Measurements from ENCODE around the gene M6PR.
A peak's percentile ranks its signal among the peaks of the same experiment; 100 is the strongest.
"Not testable (repeated sequence)": the region's sequence is repeated elsewhere in the genome, so short reads cannot be mapped to it uniquely, and the experiment has no call there.

Gene M6PR

DNA sequence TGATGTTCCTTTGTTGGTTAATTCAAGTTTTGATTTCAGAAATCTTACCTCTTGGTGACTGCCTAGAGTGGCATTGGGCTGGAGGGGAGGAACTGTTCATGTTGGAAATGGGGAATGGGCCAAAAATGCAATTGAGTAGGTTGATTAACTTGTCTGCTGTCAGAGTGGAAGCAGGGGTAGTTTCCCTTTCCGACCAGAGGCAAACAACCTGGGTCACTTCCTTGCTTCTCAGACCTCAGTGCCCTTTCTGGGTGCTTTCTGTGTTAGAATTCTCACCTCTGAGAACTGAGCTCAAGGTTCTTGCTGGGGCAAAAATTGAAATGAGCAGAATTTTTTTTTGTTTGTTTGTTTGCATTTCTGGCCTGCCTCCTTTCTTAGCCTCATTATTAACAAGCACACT lies 2.3 kb upstream of the M6PR start:
- H3K4me3 ChIP-seq (ENCODE audit: low read depth, low read length): no peak overlapping the region

DNA sequence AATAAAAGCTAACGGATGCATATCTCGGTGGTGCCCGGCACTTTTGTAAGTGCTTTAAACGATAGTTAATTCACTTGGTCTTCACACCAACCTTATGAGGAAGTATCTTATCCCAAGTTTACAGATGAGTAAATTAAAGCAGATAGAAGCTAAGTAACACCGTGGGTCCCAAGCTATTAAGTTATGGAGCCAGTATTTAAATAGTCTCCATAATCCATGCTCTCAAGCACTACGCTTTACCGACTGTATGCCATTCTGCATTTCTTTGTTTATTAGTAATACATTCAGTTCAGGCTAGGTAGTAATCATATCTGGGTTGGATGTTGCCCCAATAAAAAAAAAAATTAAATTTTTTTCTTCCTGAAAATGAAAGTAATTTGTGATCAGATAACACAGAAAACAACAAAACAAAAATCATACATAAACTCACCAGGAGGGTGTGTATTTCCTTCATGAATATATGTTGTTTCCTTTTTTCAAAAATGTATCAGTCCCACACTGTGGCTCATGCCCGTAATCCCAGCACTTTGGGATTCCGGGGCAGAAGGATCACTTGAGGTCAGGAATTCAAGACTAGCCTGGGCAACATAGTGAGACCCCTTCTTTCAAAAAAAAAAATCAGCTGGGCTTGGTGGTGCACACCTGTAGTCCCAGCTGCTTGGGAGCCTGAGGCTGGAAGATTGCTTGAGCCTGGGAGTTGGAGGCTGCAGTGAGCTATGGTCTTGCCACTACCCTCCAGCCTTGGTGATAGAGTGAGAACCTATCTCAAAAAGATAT lies 1.4 kb upstream of the M6PR start:
- peak overlapping the region; percentile 81 for H3K4me3 ChIP-seq (ENCODE audit: low read depth, low read length)

GRCh38 chr12:8950221-8950527 lies 729 bp upstream of the M6PR start:
- H3K4me3 ChIP-seq (ENCODE audit: low read depth, low read length): peak overlapping the region; percentile 81

GRCh38 chr12:8948701-8949341 lies 624 bp downstream of the M6PR start:
- peak overlapping the region; percentile 81 for H3K4me3 ChIP-seq (ENCODE audit: low read depth, low read length)

DNA sequence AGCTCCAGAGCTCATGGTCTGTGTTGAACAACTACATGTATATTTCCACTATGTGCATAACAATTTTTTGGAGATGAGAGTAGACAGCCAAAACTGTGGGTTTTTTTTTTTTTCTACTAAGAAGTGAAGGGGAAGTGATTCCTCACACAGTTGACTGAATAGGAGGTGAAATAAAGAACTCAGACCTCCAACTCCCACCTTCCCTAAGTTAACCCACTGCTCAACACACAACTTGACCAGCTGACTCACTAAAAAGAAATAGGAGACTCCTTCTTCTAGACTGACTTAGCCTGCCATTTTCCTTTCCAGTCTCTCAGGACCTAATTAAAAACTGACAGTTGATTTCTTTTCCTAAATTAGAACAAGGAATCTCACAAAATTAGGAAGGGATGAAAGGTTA lies 1.7 kb downstream of the M6PR start:
- peak overlapping the region; percentile 81 for H3K4me3 ChIP-seq (ENCODE audit: low read depth, low read length)

DNA sequence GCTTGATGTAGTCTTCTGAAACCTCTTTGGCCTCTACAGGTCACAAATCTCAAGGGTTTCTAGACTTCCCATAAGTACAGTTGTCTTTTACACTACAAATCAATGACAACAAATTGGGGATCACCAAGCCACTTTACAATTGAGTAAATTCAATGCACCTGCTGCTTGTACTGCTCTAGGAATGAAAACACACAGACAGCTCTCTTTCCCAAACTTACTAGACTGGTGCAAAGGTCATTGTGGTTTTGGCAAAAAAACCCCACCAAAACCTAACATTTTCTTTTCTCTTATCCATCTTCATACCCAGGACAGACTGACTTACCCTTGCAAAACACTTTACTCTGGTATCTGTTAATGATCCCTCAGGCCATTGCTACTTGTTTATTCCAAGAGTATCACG lies 2.7 kb downstream of the M6PR start:
- no peak overlapping the region for H3K4me3 ChIP-seq (ENCODE audit: low read depth, low read length)

DNA sequence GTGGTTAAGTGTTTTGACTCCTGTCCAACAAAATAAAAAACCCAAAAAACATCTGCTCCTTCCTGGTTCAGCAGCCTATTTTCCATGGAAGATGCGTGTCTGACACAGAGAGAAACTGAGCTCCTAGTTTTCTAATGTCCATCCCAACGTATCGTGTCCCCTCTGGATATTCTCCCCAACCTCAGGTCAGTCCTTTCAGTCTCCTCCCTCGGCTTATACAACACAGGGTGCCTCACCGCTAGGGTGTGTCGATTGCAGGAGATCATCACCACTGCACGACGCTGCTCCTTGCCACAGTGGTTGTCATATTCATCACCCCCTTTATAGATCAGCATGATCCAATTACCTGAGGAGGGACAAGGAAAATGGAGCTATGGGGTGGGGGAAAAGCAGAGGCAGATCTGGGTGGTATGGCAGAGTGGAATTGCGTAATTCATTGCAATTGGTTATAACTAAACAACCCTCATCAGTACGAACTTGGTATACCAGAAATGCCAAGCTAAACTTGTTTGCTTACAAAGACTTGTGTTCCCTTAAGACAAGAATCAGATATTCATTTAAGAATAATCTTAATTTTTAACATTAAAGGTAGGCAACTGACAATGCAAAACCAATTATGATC lies 5.8 kb downstream of the M6PR start:
- no peak overlapping the region for H3K4me3 ChIP-seq (ENCODE audit: low read depth, low read length)

- H3K4me3 ChIP-seq (ENCODE audit: low read depth, low read length): no peak overlapping the region
Observed at GRCh38 chr12:8941691-8942478, 7.6 kb downstream of the M6PR start.

- H3K4me3 ChIP-seq (ENCODE audit: low read depth, low read length): not testable (repeated sequence)
Observed at GRCh38 chr12:8937842-8938442, 11.5 kb downstream of the M6PR start.

DNA sequence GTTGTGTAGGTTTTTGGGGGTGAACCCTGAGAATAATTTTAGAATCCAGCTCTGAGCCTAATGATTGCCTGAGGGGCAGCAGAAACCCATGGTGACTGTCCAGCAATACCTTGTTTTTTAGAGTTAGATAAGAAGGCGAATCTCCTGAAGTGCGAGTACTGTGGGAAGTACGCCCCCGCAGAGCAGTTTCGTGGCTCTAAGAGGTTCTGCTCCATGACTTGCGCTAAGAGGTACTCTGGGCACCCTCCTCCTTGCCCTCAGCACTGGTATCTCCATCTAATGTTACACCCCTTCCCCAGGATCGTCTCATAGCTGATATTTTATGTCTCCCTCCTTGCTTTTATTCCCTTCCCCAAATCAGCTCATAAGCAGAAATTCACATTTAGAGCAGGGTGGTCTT lies 12.7 kb downstream of the M6PR start:
- H3K4me3 ChIP-seq (ENCODE audit: low read depth, low read length): no peak overlapping the region

- not testable (repeated sequence) for H3K4me3 ChIP-seq (ENCODE audit: low read depth, low read length)
Observed at GRCh38 chr12:8934080-8934479, 15.4 kb downstream of the M6PR start.

DNA sequence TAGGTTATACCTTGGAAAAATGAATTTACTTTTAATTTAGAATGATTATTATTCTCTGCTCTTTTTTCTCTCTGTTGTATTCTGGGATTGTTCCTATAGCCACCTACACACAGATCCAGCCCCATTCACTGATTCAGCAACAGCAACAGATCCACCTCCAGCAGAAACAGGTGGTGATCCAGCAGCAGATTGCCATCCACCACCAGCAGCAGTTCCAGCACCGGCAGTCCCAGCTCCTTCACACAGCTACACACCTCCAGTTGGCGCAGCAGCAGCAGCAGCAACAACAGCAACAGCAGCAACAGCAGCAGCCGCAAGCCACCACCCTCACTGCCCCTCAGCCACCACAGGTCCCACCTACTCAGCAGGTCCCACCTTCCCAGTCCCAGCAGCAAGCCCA lies 17.0 kb downstream of the M6PR start:
- not testable (repeated sequence) for H3K4me3 ChIP-seq (ENCODE audit: low read depth, low read length)

- not testable (repeated sequence) for H3K4me3 ChIP-seq (ENCODE audit: low read depth, low read length)
Observed at GRCh38 chr12:8930655-8931323, 18.7 kb downstream of the M6PR start.

DNA sequence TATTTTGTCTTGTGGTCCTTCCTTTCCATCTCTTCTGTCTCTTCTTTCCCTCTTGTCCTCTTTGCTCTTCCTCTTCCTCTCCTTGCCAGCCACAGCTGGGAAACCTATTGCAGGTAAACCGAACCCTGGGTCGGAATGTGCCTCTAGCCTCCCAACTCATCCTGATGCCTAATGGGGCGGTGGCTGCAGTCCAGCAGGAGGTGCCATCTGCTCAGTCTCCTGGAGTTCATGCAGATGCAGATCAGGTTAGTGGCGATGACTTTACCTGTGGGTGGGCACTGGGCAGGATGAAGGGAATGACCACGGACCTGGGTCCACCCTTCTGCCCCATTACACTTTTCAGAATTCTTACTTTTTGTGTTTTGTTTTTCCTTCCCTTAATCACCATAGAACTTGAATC lies 26.9 kb downstream of the M6PR start:
- no peak overlapping the region for H3K4me3 ChIP-seq (ENCODE audit: low read depth, low read length)

DNA sequence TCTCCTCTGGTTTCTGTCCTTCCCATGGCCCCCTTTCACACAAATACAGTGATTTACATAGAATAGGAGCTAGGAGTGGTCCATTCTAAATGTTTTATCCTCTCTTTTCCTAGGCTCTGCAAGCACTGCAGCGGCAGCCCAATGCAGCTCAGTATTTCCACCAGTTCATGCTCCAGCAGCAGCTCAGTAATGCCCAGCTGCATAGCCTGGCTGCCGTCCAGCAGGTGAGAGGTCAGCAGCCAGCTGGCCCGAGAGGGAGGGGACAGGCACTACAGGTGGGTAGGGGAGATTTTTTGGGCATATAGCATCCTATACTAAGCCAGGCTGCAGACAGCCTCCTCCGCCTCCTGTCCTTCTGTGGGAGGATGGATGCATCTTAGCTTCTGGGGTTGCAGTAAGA lies 29.8 kb downstream of the M6PR start:
- H3K4me3 ChIP-seq (ENCODE audit: low read depth, low read length): not testable (repeated sequence)

- no peak overlapping the region for H3K4me3 ChIP-seq (ENCODE audit: low read depth, low read length)
Observed at GRCh38 chr12:8917751-8918150, 31.7 kb downstream of the M6PR start.

DNA sequence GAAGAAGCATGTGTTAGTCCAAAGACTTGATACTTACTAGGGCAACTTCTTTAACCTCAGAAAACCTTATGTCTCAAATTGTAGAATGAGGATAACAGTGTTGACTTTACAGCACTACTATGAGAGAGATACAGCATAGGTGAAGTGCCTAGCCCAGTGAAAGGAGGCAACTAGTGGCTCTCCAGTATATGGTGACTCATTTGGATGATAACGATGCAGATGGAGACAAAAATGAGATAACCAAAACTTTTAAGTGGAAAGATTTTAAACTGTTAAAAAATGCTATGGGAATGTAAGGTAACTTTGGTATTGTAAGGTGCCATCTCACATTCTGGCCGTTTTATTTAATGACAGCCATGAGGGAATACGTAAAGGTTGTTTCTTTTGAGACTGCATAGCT lies 32.4 kb downstream of the M6PR start:
- peak overlapping the region; percentile 93 for H3K4me3 ChIP-seq (ENCODE audit: low read depth, low read length)

DNA sequence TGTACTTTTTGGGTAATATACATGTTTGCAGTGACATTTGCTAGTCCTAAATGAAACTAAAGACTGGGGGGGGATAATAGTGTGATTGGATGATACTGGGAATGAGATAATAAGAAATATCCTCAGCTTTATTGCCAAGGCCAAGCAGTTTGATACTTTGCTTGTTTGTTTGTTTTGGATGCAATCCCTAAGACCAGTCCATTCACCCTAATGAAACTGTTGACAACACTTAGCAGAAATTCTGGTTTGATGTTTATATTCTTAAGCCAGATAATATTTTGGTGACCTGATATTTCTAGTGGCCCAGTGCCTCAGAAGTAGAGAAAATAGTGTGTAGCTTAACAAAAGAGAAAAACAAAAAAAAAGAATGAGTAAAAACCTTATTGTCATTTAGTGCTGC lies 33.3 kb downstream of the M6PR start:
- H3K4me3 ChIP-seq (ENCODE audit: low read depth, low read length): peak overlapping the region; percentile 93

DNA sequence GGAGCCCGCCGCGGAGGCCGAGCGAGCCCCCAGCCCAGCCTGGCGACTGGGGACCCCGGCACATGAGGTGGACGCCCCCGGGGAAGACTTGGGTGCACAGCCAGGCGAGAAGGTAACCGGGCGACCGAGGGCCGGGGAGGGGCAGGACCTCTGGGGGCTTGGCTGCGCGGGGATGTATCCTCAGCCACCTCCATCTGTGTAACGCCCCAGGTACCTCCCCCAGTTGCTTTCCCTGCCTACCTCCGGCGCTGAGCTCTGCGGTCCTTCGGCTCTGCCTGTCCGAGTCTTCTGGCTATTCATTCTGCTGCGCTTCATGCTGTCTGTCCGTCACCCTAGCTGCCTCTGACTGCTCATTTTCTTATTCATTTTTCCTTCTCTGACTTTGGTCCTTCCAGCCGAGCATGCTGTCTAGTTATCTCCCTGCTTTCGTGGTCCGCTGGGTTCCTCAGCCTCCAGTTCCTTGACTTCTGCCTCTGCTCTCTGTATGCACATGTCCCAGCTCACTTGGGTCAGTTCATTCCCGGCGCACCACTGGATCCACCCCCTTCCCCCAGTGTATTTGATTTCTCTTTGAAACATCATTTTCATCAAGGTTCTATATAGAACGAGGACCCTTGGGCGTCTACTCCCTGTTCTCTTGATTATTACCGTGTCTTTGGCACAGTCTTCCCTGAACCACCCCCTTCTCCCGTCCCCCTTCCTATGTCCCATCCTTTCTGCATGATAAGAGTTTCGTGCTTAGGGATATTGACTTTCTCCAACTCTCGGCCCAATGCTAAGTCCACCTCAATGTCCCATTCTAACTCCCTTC lies 34.5 kb downstream of the M6PR start:
- peak overlapping the region; percentile 93 for H3K4me3 ChIP-seq (ENCODE audit: low read depth, low read length)

Measured in iPS-11a (cell line).